ACC112 (cell line): ENCODE measurements around the gene MAN2A2.
"Not testable (repeated sequence)": the region's sequence is repeated elsewhere in the genome, so short reads cannot be mapped to it uniquely, and the experiment has no call there.

Source experiments
- H2AFZ ChIP-seq: fragments of 200-600 bp; sonication (generic); one replicate; pipeline ENCODE4 v1.6.0; 2017; ENCODE audit warnings: antibody characterized with exemption, low read length; ENCODE audit not compliant: unreplicated experiment
- H3K27ac ChIP-seq: fragments of 200-600 bp; sonication (generic); 2 replicates; pipeline ENCODE4 v1.5.1; 2014; ENCODE audit warnings: low read depth, mild to moderate bottlenecking, antibody characterized with exemption, low read length, moderate library complexity
- H3K27me3 ChIP-seq: fragments of 200-600 bp; sonication (generic); 2 replicates; pipeline ENCODE4 v1.6.1; 2014; ENCODE audit warnings: mild to moderate bottlenecking, antibody characterized with exemption, low read length, moderate library complexity, mixed read lengths; ENCODE audit not compliant: insufficient read depth
- H3K36me3 ChIP-seq: fragments of 200-600 bp; sonication (generic); 2 replicates; pipeline ENCODE4 v1.6.1; 2016; ENCODE audit warnings: mild to moderate bottlenecking, antibody characterized with exemption, low read length, moderate library complexity, mixed read lengths; ENCODE audit not compliant: insufficient read depth
- H3K4me1 ChIP-seq: fragments of 200-600 bp; sonication (generic); one replicate; pipeline ENCODE4 v1.6.1; 2016; ENCODE audit warnings: low read length, mixed read lengths; ENCODE audit not compliant: insufficient read depth, unreplicated experiment, control insufficient read depth
- H3K4me3 ChIP-seq: fragments of 200-600 bp; sonication (generic); 2 replicates; pipeline ENCODE4 v1.5.1; 2014; ENCODE audit warnings: mild to moderate bottlenecking, low read depth, low read length
- H3K79me2 ChIP-seq: fragments of 200-600 bp; sonication (generic); one replicate; pipeline ENCODE4 v1.6.0; 2016; ENCODE audit warnings: low read length; ENCODE audit not compliant: control insufficient read depth, unreplicated experiment, insufficient read depth

Gene MAN2A2

DNA sequence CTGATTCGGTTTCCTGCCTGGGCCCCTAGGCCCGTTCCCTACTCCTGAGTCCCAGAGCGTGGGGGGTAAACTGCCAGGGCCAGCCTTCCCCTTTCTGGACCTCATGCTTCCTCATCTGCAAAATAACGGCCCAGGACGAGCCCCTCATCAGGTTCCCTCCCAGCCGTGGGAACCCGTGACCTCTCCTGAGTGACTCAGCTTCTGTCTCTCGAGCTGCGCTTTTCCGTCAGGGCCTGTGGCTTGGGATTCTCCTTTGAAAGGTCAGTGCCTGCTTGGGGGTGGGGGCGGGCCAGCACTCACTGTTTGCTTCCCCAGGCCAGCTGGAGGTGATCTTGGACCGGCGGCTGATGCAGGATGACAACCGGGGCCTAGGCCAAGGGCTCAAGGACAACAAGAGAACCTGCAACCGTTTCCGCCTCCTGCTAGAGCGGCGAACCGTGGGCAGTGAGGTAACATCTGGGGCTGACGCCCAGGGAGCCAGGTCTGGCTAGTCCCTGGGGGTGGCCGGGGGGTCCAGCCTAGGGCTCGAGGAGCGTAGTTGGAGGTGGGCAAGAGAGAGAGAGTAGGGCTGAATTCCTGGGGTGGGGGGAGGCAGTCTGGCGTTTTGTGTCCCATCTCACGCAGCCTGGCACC is 12.8 kb downstream of the MAN2A2 start:
- H3K36me3 ChIP-seq = no peaks in the 10 kb centered on the region
- H3K4me1 ChIP-seq = no peaks in the 10 kb centered on the region
- H3K4me3 ChIP-seq = no peak overlapping the region
- H3K27ac ChIP-seq = no peak overlapping the region
- no peaks in the 10 kb centered on the region for H3K27me3 ChIP-seq
- no peaks in the 10 kb centered on the region for H3K79me2 ChIP-seq
- H2AFZ ChIP-seq = no peak overlapping the region

GRCh38 chr15:90916461-90916860 is 13.4 kb downstream of the MAN2A2 start:
- no peaks in the 10 kb centered on the region for H3K27me3 ChIP-seq
- H3K4me3 ChIP-seq = no peak overlapping the region
- no peaks in the 10 kb centered on the region for H3K36me3 ChIP-seq
- no peaks in the 10 kb centered on the region for H3K79me2 ChIP-seq
- no peaks in the 10 kb centered on the region for H3K4me1 ChIP-seq
- H3K27ac ChIP-seq = no peak overlapping the region
- no peak overlapping the region for H2AFZ ChIP-seq

DNA sequence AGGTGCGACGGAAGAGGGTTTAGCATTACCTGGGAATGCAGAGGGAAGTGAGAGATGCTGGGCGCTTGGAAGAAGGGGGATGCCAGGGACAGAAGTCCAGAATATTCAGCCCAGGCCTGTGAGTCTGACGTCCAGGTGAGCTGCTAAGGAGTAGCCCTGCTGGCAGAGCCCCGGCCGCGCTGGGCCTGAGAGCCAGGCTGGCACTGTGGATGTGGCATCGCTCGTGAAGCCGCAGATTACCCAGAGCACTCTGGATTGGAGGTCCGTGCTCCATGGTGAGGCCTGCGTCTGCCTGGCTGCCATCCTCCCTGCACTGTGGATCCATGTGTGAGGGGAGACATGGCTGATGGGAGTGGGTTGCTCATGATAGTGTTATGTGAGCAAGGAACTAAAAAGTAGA is 14.5 kb downstream of the MAN2A2 start:
- H2AFZ ChIP-seq = no peak overlapping the region
- H3K79me2 ChIP-seq = no peaks in the 10 kb centered on the region
- no peaks in the 10 kb centered on the region for H3K4me1 ChIP-seq
- no peak overlapping the region for H3K4me3 ChIP-seq
- H3K36me3 ChIP-seq = no peaks in the 10 kb centered on the region
- H3K27me3 ChIP-seq = no peaks in the 10 kb centered on the region
- no peak overlapping the region for H3K27ac ChIP-seq

- Histone ChIP-seq H3K4me3 (no peak overlapping the region), H3K4me1 (no peaks in the 10 kb centered on the region), H3K36me3 (no peaks in the 10 kb centered on the region), H2AFZ (no peak overlapping the region), H3K27ac (no peak overlapping the region), H3K27me3 (no peaks in the 10 kb centered on the region), H3K79me2 (no peaks in the 10 kb centered on the region)
Observed at GRCh38 chr15:90918034-90918788, 15.1 kb downstream of the MAN2A2 start.

DNA sequence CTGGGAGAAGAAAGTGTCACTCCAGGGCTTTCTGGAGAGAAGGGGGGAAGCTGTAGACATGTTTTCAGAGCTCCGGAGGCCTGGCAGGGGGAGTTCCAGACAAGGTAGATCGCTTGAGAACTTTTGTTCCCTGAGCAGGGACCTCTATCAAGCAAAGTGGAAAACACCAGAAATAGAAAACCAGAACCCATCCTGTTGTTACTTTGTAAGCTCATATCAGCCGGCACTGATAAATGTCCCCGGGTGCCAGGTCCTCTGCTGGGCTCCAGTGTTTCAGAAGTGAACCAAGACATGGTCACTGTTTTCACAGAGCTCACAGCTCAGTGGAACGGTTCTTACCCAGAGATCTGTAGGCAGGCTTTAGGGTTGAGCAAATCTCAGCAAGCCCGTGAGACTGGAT is 15.7 kb downstream of the MAN2A2 start:
- H3K4me3 ChIP-seq = no peak overlapping the region
- H3K4me1 ChIP-seq = no peaks in the 10 kb centered on the region
- H3K36me3 ChIP-seq = no peaks in the 10 kb centered on the region
- no peak overlapping the region for H3K27ac ChIP-seq
- no peaks in the 10 kb centered on the region for H3K27me3 ChIP-seq
- no peak overlapping the region for H2AFZ ChIP-seq
- H3K79me2 ChIP-seq = no peaks in the 10 kb centered on the region

DNA sequence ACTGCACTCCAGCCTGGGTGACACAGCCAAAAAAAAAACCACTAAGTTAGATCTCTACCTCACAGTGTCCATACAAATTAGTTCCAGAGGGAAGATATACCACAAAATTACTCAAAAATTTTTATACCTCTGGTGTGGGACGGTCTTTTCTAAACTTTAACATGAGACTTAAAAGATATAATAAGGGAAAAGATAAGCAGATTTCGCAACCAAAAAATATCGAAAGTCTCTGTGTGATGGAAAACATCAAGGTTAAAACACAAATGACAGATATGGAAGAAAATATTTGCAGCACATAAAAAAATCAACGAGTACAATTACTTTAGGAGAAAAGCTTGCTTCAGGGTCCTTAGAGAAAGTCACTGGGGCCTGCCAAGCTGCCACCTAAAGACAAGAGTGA is 18.8 kb downstream of the MAN2A2 start:
- H3K27me3 ChIP-seq = no peaks in the 10 kb centered on the region
- no peaks in the 10 kb centered on the region for H3K79me2 ChIP-seq
- no peak overlapping the region for H2AFZ ChIP-seq
- H3K4me1 ChIP-seq = no peaks in the 10 kb centered on the region
- H3K36me3 ChIP-seq = no peaks in the 10 kb centered on the region
- no peak overlapping the region for H3K27ac ChIP-seq
- H3K4me3 ChIP-seq = no peak overlapping the region

DNA sequence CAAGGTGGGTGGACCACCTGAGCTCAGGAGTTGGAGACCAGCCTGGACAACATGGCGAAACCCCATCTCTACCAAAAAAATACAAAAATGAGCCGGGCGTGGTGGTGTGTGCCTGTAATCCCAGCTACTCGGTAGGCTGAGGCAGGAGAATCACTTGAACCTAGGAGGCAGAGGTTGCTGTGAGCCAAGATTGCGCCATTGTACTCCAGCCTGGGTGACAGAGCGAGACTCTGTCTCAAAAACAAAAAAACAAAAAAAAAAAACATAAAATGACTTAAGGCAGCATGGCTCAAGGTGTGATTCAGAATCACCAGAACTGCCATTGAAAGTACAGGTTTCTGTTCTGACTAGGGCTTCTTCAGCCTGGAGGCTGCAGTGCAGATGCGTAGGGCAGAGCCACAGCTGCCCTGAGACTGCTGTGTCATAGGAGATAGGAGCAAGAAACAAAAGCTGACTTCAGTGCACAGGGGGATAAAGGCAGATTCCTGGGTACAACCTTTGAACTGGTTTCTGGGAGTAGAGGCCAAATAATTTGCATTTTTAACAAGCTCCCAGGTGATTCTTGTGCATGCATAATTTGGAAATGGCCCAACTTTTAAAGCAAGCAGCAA is 19.7 kb downstream of the MAN2A2 start:
- H3K27ac ChIP-seq, H2AFZ ChIP-seq, H3K79me2 ChIP-seq, H3K27me3 ChIP-seq, H3K4me3 ChIP-seq, H3K36me3 ChIP-seq, H3K4me1 ChIP-seq: not testable (repeated sequence)

DNA sequence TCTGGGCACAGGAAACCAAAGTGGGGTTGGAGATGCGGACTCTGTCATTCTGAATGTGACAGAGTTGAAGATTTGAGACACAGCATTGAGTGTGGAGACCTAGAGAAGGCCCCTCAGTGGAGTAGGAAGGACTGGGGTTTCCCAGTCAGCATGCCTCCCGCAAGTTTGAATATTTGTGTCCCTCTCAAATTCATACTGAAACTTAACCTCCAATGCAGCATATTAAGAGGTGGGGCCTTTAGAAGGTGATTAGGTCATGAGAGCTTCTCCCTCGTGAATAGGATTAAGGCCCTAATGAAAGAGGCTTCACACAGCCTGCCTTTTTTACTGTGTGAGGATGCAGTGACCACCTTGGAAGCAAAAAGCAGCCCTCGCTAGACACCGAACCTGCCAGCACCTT is 21.3 kb downstream of the MAN2A2 start:
- H3K4me1 ChIP-seq = peaks cover 8% of the 10 kb centered on the region
- H3K79me2 ChIP-seq = no peaks in the 10 kb centered on the region
- H3K4me3 ChIP-seq = no peak overlapping the region
- no peak overlapping the region for H2AFZ ChIP-seq
- no peaks in the 10 kb centered on the region for H3K36me3 ChIP-seq
- H3K27me3 ChIP-seq = no peaks in the 10 kb centered on the region
- no peak overlapping the region for H3K27ac ChIP-seq

GRCh38 chr15:90926766-90927165 is 23.7 kb downstream of the MAN2A2 start:
- not testable (repeated sequence) for H3K4me3 ChIP-seq, H3K27me3 ChIP-seq, H3K36me3 ChIP-seq, H3K79me2 ChIP-seq, H2AFZ ChIP-seq, H3K27ac ChIP-seq
- H3K4me1 ChIP-seq = peaks cover 10% of the 10 kb centered on the region

GRCh38 chr15:90928106-90928505 is 25.0 kb downstream of the MAN2A2 start:
- not testable (repeated sequence) for H3K4me3 ChIP-seq, H3K27me3 ChIP-seq, H3K27ac ChIP-seq, H3K79me2 ChIP-seq, H2AFZ ChIP-seq, H3K36me3 ChIP-seq
- peaks cover 13% of the 10 kb centered on the region for H3K4me1 ChIP-seq
